WTC11 (cell line): ENCODE measurements around the gene MED22. TPM values are rescaled to one million over a fixed set of nuclear protein-coding genes. Genes with fewer than 3 reads are reported as not detected.

Experiments
- ATAC-seq: fragments of 200-7000 bp; cut with Tn5 transposase; 2 replicates; pipeline ENCODE4 v1.10.0; 2021; ENCODE audit warnings: mild to moderate bottlenecking, moderate library complexity
- Bru-seq: library from RNA; stranded (reverse); fragments of 400-500 nt; gene quantifications from one replicate; lab custom pipeline; 2021; lab: Mats Ljungman, UMichigan
- CTCF ChIA-PET: fragments of 300-600 bp; sonication (Branson Sonifier 250); formaldehyde crosslinking; loops from one replicate; lab custom pipeline; 2021; ENCODE audit warnings: antibody characterized with exemption; lab: Charles Lee
- POLR2A ChIA-PET: fragments of 350-600 bp; sonication (Branson Sonifier 250); formaldehyde crosslinking; loops from one replicate; lab custom pipeline; 2021; ENCODE audit warnings: antibody characterized with exemption; lab: Charles Lee
- DNase-seq: peaks from one replicate; pipeline ENCODE4 v3.0.0; 2021; ENCODE audit warnings: low spot score
- H3K27ac Mint-ChIP-seq: 2 replicates; pipeline ENCODE4 v1.8.0; 2021; ENCODE audit warnings: mixed read lengths
- H3K27me3 Mint-ChIP-seq: 2 replicates; pipeline ENCODE4 v1.8.0; 2021; ENCODE audit warnings: low read depth, mild to moderate bottlenecking, moderate library complexity, mixed read lengths
- H3K36me3 Mint-ChIP-seq: 2 replicates; pipeline ENCODE4 v1.8.0; 2021; ENCODE audit warnings: mixed read lengths
- H3K4me1 Mint-ChIP-seq: 2 replicates; pipeline ENCODE4 v1.8.0; 2022; ENCODE audit warnings: mixed read lengths
- H3K4me3 Mint-ChIP-seq: 2 replicates; pipeline ENCODE4 v1.8.0; 2021; ENCODE audit warnings: mild to moderate bottlenecking, moderate library complexity, mixed read lengths
- H3K9me3 Mint-ChIP-seq: 2 replicates; pipeline ENCODE4 v1.8.0; 2021; ENCODE audit warnings: mixed read lengths
- CREB1 ChIP-seq: sonication (generic); formaldehyde crosslinking; IDR thresholded peaks from 2 replicates; pipeline ENCODE4 v1.8.0; 2023; ENCODE audit warnings: mild to moderate bottlenecking, missing genetic modification reagents
- E2F5 ChIP-seq: sonication (generic); formaldehyde crosslinking; IDR thresholded peaks from 2 replicates; pipeline ENCODE4 v1.8.1; 2022; ENCODE audit warnings: mild to moderate bottlenecking, moderate library complexity, missing genetic modification reagents
- ERG ChIP-seq: fragments of 250-450 bp; sonication (Bioruptor Pico); IDR thresholded peaks from 2 replicates; pipeline ENCODE4 v1.8.0; 2021; ENCODE audit warnings: mild to moderate bottlenecking
- GABPB1 ChIP-seq: sonication (generic); formaldehyde crosslinking; IDR thresholded peaks from 2 replicates; pipeline ENCODE4 v1.8.1; 2023; ENCODE audit warnings: mild to moderate bottlenecking, missing genetic modification reagents
- GTF2I ChIP-seq: fragments of 250-450 bp; sonication (Bioruptor Pico); conservative IDR thresholded peaks from 2 replicates; pipeline ENCODE4 v1.4.0; 2021; ENCODE audit warnings: mild to moderate bottlenecking
- JUN ChIP-seq: sonication (generic); formaldehyde crosslinking; IDR thresholded peaks from 2 replicates; pipeline ENCODE4 v1.8.0; 2023; ENCODE audit warnings: mild to moderate bottlenecking, missing genetic modification reagents
- NFATC4 ChIP-seq: fragments of 250-450 bp; sonication (Bioruptor Pico); IDR thresholded peaks from 2 replicates; pipeline ENCODE4 v1.9.0; 2021; ENCODE audit warnings: mild to moderate bottlenecking
- NR2C2 ChIP-seq: sonication (generic); formaldehyde crosslinking; IDR thresholded peaks from 2 replicates; pipeline ENCODE4 v1.8.0; 2022; ENCODE audit warnings: mild to moderate bottlenecking, missing genetic modification reagents
- PRRX2 ChIP-seq: fragments of 250-450 bp; sonication (Bioruptor Pico); IDR thresholded peaks from 2 replicates; pipeline ENCODE4 v1.8.0; 2021; ENCODE audit warnings: mild to moderate bottlenecking
- SMAD3 ChIP-seq: sonication (generic); formaldehyde crosslinking; IDR thresholded peaks from 2 replicates; pipeline ENCODE4 v1.8.0; 2022; ENCODE audit warnings: missing genetic modification reagents, mild to moderate bottlenecking, borderline replicate concordance
- SOX15 ChIP-seq: fragments of 250-450 bp; sonication (Bioruptor Pico); IDR thresholded peaks from 2 replicates; pipeline ENCODE4 v1.9.0; 2021; ENCODE audit warnings: mild to moderate bottlenecking
- TEAD1 ChIP-seq: sonication (generic); formaldehyde crosslinking; IDR thresholded peaks from 2 replicates; pipeline ENCODE4 v1.8.0; 2022; ENCODE audit warnings: mild to moderate bottlenecking, missing genetic modification reagents
- ZNF138 ChIP-seq: sonication (generic); formaldehyde crosslinking; conservative IDR thresholded peaks from 2 replicates; pipeline ENCODE4 v1.8.1; 2022; ENCODE audit warnings: mild to moderate bottlenecking, moderate library complexity, missing genetic modification reagents
- ZNF532 ChIP-seq: fragments of 250-450 bp; sonication (Bioruptor Pico); IDR thresholded peaks from 2 replicates; pipeline ENCODE4 v1.9.0; 2021; ENCODE audit warnings: mild to moderate bottlenecking, borderline replicate concordance
- long read RNA-seq, 3 experiments: library from RNA in 1 of 3; library from capped mRNA in 1 of 3; library from polyadenylated mRNA in 1 of 3; unstranded in 2 of 3; stranded (forward) in 1 of 3; transcript quantifications; one replicate each; pipeline ENCODE4 v2.0.0, GENCODE V29; 2021
- total RNA-seq: library from RNA; stranded (reverse); gene quantifications from 3 replicates; pipeline ENCODE4 v1.2.3, GENCODE V29; 2021
- TF ChIP-seq, protein P1 (sequence below): sonication (generic); formaldehyde crosslinking; IDR thresholded peaks from 2 replicates; pipeline ENCODE4 v1.8.0; 2023; ENCODE audit warnings: missing genetic modification reagents, mild to moderate bottlenecking, borderline replicate concordance
- TF ChIP-seq, protein P2 (sequence below): fragments of 250-450 bp; sonication (Bioruptor Pico); IDR thresholded peaks from 2 replicates; pipeline ENCODE4 v1.9.0; 2021; ENCODE audit warnings: mild to moderate bottlenecking
- TF ChIP-seq, protein P3 (sequence below): sonication (generic); formaldehyde crosslinking; IDR thresholded peaks from 2 replicates; pipeline ENCODE4 v1.8.1; 2022; ENCODE audit warnings: mild to moderate bottlenecking, missing genetic modification reagents, moderate library complexity, borderline replicate concordance

The MED22 gene
- total RNA-seq (51.2 to 59.5 TPM (median 55.3 TPM) in 3 replicates), Bru-seq, nascent RNA (percentile 84 among the genes with signal in this experiment)
- long read RNA-seq, experiment 1, full-length matches to known transcripts, result 249 of 287 reads
- long read RNA-seq, experiment 1, partial matches to known transcripts, result 7 of 287 reads
- long read RNA-seq, experiment 1, other reads (novel, unspliced or antisense), result 31 of 287 reads
- long read RNA-seq, experiment 2, transcript MED22-209 (4 exons, 3,867 nt), result major isoform, 13 of 64 reads
- long read RNA-seq, experiment 2, transcript MED22-201 (5 exons, 1,437 nt), result major isoform, 13 of 64 reads
- long read RNA-seq, experiment 2, partial matches to known transcripts, result 4 of 64 reads
- long read RNA-seq, experiment 2, other reads (novel, unspliced or antisense), result 33 of 64 reads
- long read RNA-seq, experiment 3, full-length matches to known transcripts, result 26 of 32 reads
- long read RNA-seq, experiment 3, partial matches to known transcripts, result 2 of 32 reads
- long read RNA-seq, experiment 3, other reads (novel, unspliced or antisense), result 4 of 32 reads

DNA sequence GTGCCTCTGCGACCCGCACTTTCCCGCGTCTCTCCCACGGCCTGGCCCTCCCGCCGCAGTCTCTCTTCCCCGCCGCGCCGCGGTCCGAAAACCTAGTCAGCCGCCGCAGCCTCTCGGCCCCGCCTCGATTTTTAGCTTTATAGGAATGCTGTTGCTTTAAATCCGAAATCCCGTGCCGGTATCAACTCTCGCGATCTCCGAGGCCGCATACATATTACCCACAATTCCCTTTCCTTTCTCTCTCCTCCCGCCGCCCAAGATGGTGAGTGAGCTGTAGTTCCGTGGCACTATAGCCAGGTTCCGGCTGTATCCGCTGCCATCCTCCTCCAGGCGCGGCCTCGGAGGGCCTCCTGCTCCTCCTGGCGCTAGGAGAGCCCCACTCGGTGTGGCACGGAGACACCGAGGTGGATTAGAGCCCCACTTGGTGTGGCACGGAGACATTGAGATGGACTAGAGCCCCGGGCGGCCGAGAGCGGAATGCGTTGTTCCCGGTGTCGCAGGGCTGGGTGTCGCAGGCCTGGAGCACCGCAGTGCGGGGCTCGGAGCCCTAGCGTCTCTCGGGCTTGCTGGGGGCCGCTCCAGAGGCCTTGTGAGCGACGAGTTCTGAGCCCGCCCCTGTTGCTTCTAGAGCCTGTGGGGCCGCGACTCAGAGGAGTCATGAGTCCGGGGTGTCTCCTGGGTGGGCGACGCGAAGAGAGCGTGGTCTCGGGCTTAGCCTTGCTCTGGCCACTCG is at the start of gene MED22, which contains the start of gene RPL7A:
MED22 (minus strand) TSS at position 147 of the 733 bp plus-strand sequence. CDS start 1,469 bp downstream, outside the sequence.
RPL7A (plus strand) TSS at position 234 of the 733 bp plus-strand sequence; CDS start at position 260, 26 bp downstream.
- no peaks in the 10 kb centered on the region; the same call in 1 of the 2 replicates for H3K27me3 Mint-ChIP-seq
- ATAC-seq (peak; percentile 45), DNase-seq (peak; percentile 91)
- ChIA-PET POLR2A (interaction anchor here (0.6 to 2.0 kb wide), 8 partner anchors 9 to 131 kb away, joined by 3 to 10 read pairs (median 3); partner anchors contain the start of genes CACFD1, REXO4, SLC2A6 and SURF1), CTCF (interaction anchor here (1.0 to 2.3 kb wide), 6 partner anchors 9 to 162 kb away, joined by 3 to 8 read pairs (median 4); partner anchors contain the start of genes SURF1 and SURF2)
- H3K36me3 Mint-ChIP-seq, result peaks cover 73% of the 10 kb centered on the region
- peak within 1 kb of the TSS; percentile 96 for H3K27ac Mint-ChIP-seq
- H3K4me3 Mint-ChIP-seq, result peak within 1 kb of the TSS; percentile 99
- H3K4me1 Mint-ChIP-seq, result peaks cover 26% of the 10 kb centered on the region
- no peaks in the 10 kb centered on the region for H3K9me3 Mint-ChIP-seq
- TF ChIP-seq CREB1 (CRISPR knock-in tag) (no peak), ERG (no peak), GABPB1 (CRISPR knock-in tag) (0 out of 2 replicates have a peak, but pooled peaks have one; percentile 64), SOX15 (CRISPR knock-in tag) (no peak), TEAD1 (CRISPR knock-in tag) (peak; percentile 75; the same call in 1 of the 2 replicates), ZNF532 (no peak), NFATC4 (peak; percentile 39; the same call in 1 of the 2 replicates), PRRX2 (CRISPR knock-in tag) (peak; percentile 79), E2F5 (peak; percentile 77; the same call in 1 of the 2 replicates), SMAD3 (CRISPR knock-in tag) (no peak), NR2C2 (CRISPR knock-in tag) (no peak), GTF2I (CRISPR knock-in tag) (no peak), JUN (CRISPR knock-in tag) (peak; percentile 73; the same call in 1 of the 2 replicates), ZNF138 (CRISPR knock-in tag) (no peak)
- TF ChIP-seq, protein P1, sequence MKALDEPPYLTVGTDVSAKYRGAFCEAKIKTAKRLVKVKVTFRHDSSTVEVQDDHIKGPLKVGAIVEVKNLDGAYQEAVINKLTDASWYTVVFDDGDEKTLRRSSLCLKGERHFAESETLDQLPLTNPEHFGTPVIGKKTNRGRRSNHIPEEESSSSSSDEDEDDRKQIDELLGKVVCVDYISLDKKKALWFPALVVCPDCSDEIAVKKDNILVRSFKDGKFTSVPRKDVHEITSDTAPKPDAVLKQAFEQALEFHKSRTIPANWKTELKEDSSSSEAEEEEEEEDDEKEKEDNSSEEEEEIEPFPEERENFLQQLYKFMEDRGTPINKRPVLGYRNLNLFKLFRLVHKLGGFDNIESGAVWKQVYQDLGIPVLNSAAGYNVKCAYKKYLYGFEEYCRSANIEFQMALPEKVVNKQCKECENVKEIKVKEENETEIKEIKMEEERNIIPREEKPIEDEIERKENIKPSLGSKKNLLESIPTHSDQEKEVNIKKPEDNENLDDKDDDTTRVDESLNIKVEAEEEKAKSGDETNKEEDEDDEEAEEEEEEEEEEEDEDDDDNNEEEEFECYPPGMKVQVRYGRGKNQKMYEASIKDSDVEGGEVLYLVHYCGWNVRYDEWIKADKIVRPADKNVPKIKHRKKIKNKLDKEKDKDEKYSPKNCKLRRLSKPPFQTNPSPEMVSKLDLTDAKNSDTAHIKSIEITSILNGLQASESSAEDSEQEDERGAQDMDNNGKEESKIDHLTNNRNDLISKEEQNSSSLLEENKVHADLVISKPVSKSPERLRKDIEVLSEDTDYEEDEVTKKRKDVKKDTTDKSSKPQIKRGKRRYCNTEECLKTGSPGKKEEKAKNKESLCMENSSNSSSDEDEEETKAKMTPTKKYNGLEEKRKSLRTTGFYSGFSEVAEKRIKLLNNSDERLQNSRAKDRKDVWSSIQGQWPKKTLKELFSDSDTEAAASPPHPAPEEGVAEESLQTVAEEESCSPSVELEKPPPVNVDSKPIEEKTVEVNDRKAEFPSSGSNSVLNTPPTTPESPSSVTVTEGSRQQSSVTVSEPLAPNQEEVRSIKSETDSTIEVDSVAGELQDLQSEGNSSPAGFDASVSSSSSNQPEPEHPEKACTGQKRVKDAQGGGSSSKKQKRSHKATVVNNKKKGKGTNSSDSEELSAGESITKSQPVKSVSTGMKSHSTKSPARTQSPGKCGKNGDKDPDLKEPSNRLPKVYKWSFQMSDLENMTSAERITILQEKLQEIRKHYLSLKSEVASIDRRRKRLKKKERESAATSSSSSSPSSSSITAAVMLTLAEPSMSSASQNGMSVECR (CRISPR knock-in tag), result peak; percentile 62; the same call in 1 of the 2 replicates
- TF ChIP-seq, protein P2, sequence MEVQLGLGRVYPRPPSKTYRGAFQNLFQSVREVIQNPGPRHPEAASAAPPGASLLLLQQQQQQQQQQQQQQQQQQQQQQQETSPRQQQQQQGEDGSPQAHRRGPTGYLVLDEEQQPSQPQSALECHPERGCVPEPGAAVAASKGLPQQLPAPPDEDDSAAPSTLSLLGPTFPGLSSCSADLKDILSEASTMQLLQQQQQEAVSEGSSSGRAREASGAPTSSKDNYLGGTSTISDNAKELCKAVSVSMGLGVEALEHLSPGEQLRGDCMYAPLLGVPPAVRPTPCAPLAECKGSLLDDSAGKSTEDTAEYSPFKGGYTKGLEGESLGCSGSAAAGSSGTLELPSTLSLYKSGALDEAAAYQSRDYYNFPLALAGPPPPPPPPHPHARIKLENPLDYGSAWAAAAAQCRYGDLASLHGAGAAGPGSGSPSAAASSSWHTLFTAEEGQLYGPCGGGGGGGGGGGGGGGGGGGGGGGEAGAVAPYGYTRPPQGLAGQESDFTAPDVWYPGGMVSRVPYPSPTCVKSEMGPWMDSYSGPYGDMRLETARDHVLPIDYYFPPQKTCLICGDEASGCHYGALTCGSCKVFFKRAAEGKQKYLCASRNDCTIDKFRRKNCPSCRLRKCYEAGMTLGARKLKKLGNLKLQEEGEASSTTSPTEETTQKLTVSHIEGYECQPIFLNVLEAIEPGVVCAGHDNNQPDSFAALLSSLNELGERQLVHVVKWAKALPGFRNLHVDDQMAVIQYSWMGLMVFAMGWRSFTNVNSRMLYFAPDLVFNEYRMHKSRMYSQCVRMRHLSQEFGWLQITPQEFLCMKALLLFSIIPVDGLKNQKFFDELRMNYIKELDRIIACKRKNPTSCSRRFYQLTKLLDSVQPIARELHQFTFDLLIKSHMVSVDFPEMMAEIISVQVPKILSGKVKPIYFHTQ (CRISPR knock-in tag), result no peak; the same call in 1 of the 2 replicates
- TF ChIP-seq, protein P3, sequence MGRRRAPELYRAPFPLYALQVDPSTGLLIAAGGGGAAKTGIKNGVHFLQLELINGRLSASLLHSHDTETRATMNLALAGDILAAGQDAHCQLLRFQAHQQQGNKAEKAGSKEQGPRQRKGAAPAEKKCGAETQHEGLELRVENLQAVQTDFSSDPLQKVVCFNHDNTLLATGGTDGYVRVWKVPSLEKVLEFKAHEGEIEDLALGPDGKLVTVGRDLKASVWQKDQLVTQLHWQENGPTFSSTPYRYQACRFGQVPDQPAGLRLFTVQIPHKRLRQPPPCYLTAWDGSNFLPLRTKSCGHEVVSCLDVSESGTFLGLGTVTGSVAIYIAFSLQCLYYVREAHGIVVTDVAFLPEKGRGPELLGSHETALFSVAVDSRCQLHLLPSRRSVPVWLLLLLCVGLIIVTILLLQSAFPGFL (CRISPR knock-in tag), result no peak
